Activated naive CD4-positive, alpha-beta T cell treated with anti-CD3 and anti-CD28 coated beads, Interleukin-2, amount 50 U/mL, for 16 hours (primary cell): ENCODE measurements around the gene EDEM2.
A peak's percentile ranks its signal among the peaks of the same experiment; 100 is the strongest.
"Not testable (repeated sequence)": the region's sequence is repeated elsewhere in the genome, so short reads cannot be mapped to it uniquely, and the experiment has no call there.

Source experiments
- DNase-seq: peaks from one replicate; pipeline ENCODE4 v3.0.0-alpha.2; 2020

EDEM2 gene

GRCh38 chr20:35168701-35169409, 21.7 kb upstream of the EDEM2 start:
- not testable (repeated sequence) for DNase-seq

- DNase-seq: no peak
These were observed 20.7 kb upstream of the EDEM2 start for GRCh38 chr20:35167787-35168186.

- no peak for DNase-seq
These were observed 19.2 kb upstream of the EDEM2 start for GRCh38 chr20:35166242-35166830.

GRCh38 chr20:35165221-35166185, 18.4 kb upstream of the EDEM2 start:
- no peak for DNase-seq

GRCh38 chr20:35164531-35164930, 17.4 kb upstream of the EDEM2 start:
- DNase-seq: not testable (repeated sequence)

GRCh38 chr20:35160341-35160740, 13.2 kb upstream of the EDEM2 start:
- DNase-seq: not testable (repeated sequence)

- no peak for DNase-seq
These were observed 9.8 kb upstream of the EDEM2 start for GRCh38 chr20:35156978-35157377.

- no peak for DNase-seq
These were observed 8.8 kb upstream of the EDEM2 start for GRCh38 chr20:35155936-35156335.

- no peak for DNase-seq
These were observed 4.6 kb upstream of the EDEM2 start for GRCh38 chr20:35151736-35152135.

- no peak for DNase-seq
These were observed 3.9 kb upstream of the EDEM2 start for GRCh38 chr20:35150846-35151579.

- DNase-seq: peak; percentile 15
These were observed 487 bp upstream of the EDEM2 start for GRCh38 chr20:35147575-35148071.

- DNase-seq: no peak
These were observed 727 bp downstream of the EDEM2 start for GRCh38 chr20:35146299-35146919.

GRCh38 chr20:35145141-35145564, 2.0 kb downstream of the EDEM2 start:
- DNase-seq: no peak

GRCh38 chr20:35144694-35145093, 2.4 kb downstream of the EDEM2 start:
- DNase-seq: no peak

- DNase-seq: no peak
These were observed 11.1 kb downstream of the EDEM2 start for GRCh38 chr20:35135867-35136586.

- no peak for DNase-seq
These were observed 12.3 kb downstream of the EDEM2 start for GRCh38 chr20:35134880-35135279.

- DNase-seq: no peak
These were observed 12.7 kb downstream of the EDEM2 start for GRCh38 chr20:35134472-35134871.

- DNase-seq: no peak
These were observed 13.4 kb downstream of the EDEM2 start for GRCh38 chr20:35133735-35134134.

GRCh38 chr20:35133031-35133430, 14.1 kb downstream of the EDEM2 start:
- no peak for DNase-seq

GRCh38 chr20:35131934-35132333, 15.2 kb downstream of the EDEM2 start:
- no peak for DNase-seq

- no peak for DNase-seq
These were observed 17.5 kb downstream of the EDEM2 start for GRCh38 chr20:35129647-35130069.
